Measurements from ENCODE around the gene ARHGAP8. TPM values are rescaled to one million over a fixed set of nuclear protein-coding genes. Genes with fewer than 3 reads are reported as not detected.

The ARHGAP8 gene
- total RNA-seq, 2 donors from 2014 or later: 12.2 to 15.2 TPM

- peaks cover 6% of the 10 kb centered on the region for H3K4me1 ChIP-seq
- H3K4me3 ChIP-seq: no peak overlapping the region
- no peak for ATAC-seq
- TF ChIP-seq CTCF (IDR thresholded peaks at IDR 0.05) (no peak), POLR2A (IDR thresholded peaks at IDR 0.05) (no peak)
- no peaks in the 10 kb centered on the region for H3K9me3 ChIP-seq
- DNase-seq: no peak
- 66 to 80% methylated on average over 3 to 18 of the region's 18 CpGs for WGBS, 2 donors
- no peaks in the 10 kb centered on the region for H3K27me3 ChIP-seq
- H3K27ac ChIP-seq: no peak overlapping the region
- peaks cover 0 to 4% of the 10 kb centered on the region in 2 donors for H3K36me3 ChIP-seq (replicated peaks in 1 of 2; ENCODE audit: insufficient read depth in 1 of 2, low read depth in 2 of 2)
- intact Hi-C loops (cut with DNase I): loop anchor here (10.0 kb wide), 1 partner anchor 275 kb away; no protein-coding TSS in a partner anchor
These were observed 67.7 kb downstream of the ARHGAP8 start for GRCh38 chr22:44819966-44820631.

- Histone ChIP-seq H3K27me3 (no peaks in the 10 kb centered on the region), H3K36me3 (replicated peaks in 1 of 2; ENCODE audit: insufficient read depth in 1 of 2, low read depth in 2 of 2) (peaks cover 0 to 4% of the 10 kb centered on the region in 2 donors), H3K4me1 (peaks cover 6% of the 10 kb centered on the region), H3K4me3 (no peak overlapping the region), H3K27ac (no peak overlapping the region), H3K9me3 (no peaks in the 10 kb centered on the region)
- DNase-seq (no peak), ATAC-seq (no peak)
- intact Hi-C loops (cut with DNase I): loop anchor here (10.0 kb wide), 1 partner anchor 273 kb away; no protein-coding TSS in a partner anchor
- 90 to 92% methylated on average over 21 to 24 of the region's 24 CpGs for WGBS, 2 donors
- TF ChIP-seq CTCF (IDR thresholded peaks at IDR 0.05): no peak
- TF ChIP-seq POLR2A (IDR thresholded peaks at IDR 0.05): no peak
These were observed 69.5 kb downstream of the ARHGAP8 start for GRCh38 chr22:44821741-44822475.

GRCh38 chr22:44822534-44822933 lies 70.2 kb downstream of the ARHGAP8 start:
- H3K27ac ChIP-seq: no peak overlapping the region
- peaks cover 6% of the 10 kb centered on the region for H3K4me1 ChIP-seq
- intact Hi-C loops (cut with DNase I): loop anchor here (10.0 kb wide), 1 partner anchor 272 kb away; no protein-coding TSS in a partner anchor
- no peak overlapping the region for H3K4me3 ChIP-seq
- no peak for TF ChIP-seq CTCF (IDR thresholded peaks at IDR 0.05)
- no peak for TF ChIP-seq POLR2A (IDR thresholded peaks at IDR 0.05)
- peaks cover 0 to 4% of the 10 kb centered on the region in 2 donors for H3K36me3 ChIP-seq (replicated peaks in 1 of 2; ENCODE audit: insufficient read depth in 1 of 2, low read depth in 2 of 2)
- ATAC-seq (no peak), DNase-seq (no peak)
- no peaks in the 10 kb centered on the region for H3K27me3 ChIP-seq
- H3K9me3 ChIP-seq: no peaks in the 10 kb centered on the region
- 84 to 86% methylated on average over 13 of the region's 13 CpGs for WGBS, 2 donors

- DNase-seq: no peak
These were observed 71.0 kb downstream of the ARHGAP8 start for GRCh38 chr22:44823396-44823795.

More at GRCh38 chr22:44823396-44823795, 71.0 kb downstream of the ARHGAP8 start:
- H3K36me3 ChIP-seq (replicated peaks in 1 of 2; ENCODE audit: insufficient read depth in 1 of 2, low read depth in 2 of 2): peaks cover 0 to 4% of the 10 kb centered on the region in 2 donors
- no peaks in the 10 kb centered on the region for H3K9me3 ChIP-seq
- H3K27me3 ChIP-seq: no peaks in the 10 kb centered on the region
- no peak for ATAC-seq
- TF ChIP-seq CTCF (IDR thresholded peaks at IDR 0.05) (no peak), POLR2A (IDR thresholded peaks at IDR 0.05) (no peak)
- H3K27ac ChIP-seq: no peak overlapping the region
- H3K4me1 ChIP-seq: peaks cover 6% of the 10 kb centered on the region
- WGBS, 2 donors: 84 to 98% methylated on average over 4 to 8 of the region's 8 CpGs
- no peak overlapping the region for H3K4me3 ChIP-seq
- intact Hi-C loops (cut with DNase I): loop anchor here (10.0 kb wide), 1 partner anchor 271 kb away; no protein-coding TSS in a partner anchor

Measured in body of pancreas (tissue), 4 donors.